ENCODE results near the gene PGAM2.

PGAM2 gene

DNA sequence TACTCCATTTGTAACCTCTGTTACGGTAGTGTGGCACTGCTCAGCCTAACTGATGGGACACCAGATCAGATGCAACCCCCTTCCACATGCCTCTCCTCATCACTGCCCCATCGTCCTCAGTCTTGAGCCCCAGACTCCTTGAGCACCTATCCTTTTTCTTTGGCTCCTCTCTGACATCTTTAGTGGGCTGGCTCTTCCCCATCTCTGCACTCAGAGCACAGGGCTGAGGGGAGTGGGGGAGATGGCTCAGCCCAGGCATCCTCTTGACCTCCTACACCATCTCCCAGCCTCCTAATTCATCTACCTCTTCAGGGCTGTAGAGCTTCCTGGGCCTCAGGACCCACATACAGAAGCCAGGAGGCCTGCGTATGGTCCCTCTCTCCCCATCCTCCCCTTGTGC lies 18.4 kb upstream of the PGAM2 start:
- no peak for TF ChIP-seq GATA2 (IDR thresholded peaks at IDR 0.05; ENCODE audit: low read depth, low read length)
- no peak for TF ChIP-seq GATA3 (IDR thresholded peaks at IDR 0.05; ENCODE audit: low read depth, low read length)

DNA sequence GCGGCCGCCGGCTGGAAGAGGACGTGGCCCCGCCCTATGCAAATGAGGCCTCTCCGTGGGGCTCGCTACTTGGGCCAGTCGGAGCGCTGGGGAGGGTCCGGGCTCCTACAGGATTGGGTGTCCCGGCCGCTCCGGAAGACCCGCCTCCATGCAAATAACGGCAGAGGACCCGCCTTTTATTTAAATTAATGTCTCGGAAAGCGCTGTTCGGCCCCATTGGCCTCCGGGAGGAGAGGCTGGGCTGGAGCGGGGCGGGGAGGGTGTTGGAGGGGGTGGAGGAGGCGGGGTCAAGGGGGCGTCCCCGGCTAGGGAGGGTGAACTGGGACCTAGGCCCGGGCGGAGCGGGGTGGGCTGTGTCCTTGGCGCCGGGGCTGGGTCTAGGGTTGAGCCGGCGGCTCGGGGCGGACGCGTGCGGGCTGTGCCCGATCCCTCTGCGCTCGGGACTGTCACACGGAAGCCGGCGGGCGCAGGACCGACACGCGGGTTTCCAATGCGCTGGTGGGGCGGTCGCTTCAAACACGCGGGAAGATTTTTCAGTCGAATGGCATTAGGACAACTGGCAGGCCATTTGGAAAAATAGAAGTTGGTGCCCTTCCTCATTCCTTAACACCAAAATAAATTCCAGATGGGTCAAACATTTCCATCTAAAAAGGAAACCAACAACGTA lies 17.3 kb upstream of the PGAM2 start:
- TF ChIP-seq GATA3 (IDR thresholded peaks at IDR 0.05; ENCODE audit: low read depth, low read length) = no peak
- TF ChIP-seq GATA2 (IDR thresholded peaks at IDR 0.05; ENCODE audit: low read depth, low read length) = no peak

DNA sequence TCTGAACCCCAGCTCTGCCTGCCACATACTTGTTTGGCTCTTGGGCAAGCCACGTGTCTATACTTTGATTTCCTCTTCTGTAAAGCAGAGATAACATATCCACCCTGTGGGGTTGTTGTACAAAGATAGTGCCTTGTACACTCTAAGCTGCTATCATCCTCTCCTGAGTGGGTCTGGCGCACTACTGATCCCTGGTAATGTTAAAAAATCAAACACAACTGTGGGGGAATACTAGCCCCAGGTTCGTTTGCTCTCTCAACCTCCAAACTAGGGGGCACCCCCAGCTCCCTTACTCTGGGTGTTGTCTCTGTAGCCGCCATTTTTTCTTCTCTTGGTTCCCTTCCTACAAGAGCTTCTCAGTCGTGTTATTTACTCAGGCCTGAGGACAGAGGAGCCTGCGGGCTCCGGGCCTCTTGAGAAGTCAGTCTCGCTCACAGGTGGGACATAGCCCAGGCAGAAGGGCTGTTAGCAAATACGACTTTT lies 15.9 kb upstream of the PGAM2 start:
- TF ChIP-seq GATA2 (IDR thresholded peaks at IDR 0.05; ENCODE audit: low read depth, low read length) = no peak

DNA sequence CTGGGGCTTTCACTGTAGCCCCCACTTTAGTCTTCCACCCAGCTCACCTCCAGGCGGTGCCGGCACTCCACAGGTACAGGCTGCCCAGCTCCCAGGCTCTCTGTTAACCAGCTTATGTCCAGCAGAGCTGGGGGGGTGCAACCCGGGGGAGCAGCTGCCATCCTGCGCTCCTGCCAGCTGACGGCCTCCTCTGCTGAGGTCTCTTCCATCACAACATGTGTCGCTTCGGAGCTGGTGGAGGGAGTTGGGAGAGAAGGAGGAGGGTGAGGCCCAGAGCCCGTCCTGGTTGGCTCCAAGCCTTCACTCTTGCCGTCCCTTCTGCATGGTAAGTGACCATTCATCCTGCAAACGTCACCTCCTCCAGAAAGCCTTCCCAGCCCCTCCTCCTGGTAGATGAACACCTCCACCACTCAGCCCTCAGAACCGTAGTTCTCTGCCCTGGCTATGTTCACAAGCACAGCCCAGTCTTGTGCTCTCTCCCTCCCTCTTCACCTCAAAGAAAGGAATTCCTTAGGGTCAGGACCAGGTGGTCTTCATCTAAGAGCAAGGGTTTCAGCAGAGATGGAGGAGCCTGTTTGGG lies 15.4 kb upstream of the PGAM2 start:
- TF ChIP-seq GATA2 (IDR thresholded peaks at IDR 0.05; ENCODE audit: low read depth, low read length) (no peak), GATA3 (IDR thresholded peaks at IDR 0.05; ENCODE audit: low read depth, low read length) (no peak)

DNA sequence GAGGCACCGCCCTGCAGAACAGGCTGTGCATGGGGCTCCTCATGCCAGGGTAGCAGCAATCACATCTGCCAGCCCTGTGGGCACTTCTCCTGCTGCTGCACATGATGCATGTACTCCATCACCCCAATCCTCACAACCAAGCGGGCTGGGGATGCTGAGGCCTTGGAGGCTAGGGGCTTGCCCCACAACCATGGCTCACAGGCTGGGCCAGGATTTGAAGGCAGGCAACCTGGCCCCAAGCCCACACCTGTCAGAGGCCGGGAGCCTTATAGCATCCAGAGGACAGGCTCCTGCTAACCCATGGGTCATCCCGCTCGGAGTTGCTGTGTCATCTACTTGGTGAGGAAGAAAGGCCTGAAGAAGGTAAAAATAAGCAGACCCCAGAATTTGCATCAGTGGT lies 14.8 kb upstream of the PGAM2 start:
- TF ChIP-seq GATA3 (IDR thresholded peaks at IDR 0.05; ENCODE audit: low read depth, low read length) (no peak), GATA2 (IDR thresholded peaks at IDR 0.05; ENCODE audit: low read depth, low read length) (no peak)

DNA sequence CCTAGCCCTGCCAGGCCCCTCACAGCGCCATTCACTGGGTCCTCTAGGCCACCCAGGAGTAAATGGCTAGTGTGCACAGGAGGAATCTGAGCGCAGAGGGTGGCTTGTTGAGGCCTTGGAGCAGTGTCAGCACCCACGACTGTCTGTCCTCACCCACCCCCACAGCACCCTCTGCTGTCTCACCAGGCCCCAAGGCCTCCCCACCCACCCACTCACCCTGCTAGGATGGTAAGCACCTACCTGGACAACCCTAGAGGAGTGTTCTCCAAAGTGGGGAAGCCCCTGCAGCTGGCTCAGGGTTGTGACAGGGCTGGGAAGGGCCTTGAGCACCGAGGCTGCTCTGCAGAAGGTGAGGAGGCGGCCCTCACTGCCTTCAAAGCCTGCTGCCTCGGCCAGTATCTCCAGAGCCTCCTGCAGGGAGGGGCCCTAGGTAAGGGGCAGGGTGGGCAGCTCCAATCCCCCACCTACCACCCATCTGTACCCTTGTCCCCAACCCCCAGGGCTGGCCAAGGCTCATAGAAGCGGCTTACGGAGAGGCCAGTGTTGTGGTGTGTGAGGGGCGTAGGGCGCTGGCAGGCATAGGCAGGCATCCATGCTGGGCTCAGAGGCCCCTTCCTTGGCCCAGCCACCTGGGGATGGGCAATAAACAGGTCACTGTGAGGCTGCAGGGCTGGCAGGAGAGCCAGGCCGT lies 14.1 kb upstream of the PGAM2 start:
- no peak for TF ChIP-seq GATA2 (IDR thresholded peaks at IDR 0.05; ENCODE audit: low read depth, low read length)
- TF ChIP-seq GATA3 (IDR thresholded peaks at IDR 0.05; ENCODE audit: low read depth, low read length) = no peak

DNA sequence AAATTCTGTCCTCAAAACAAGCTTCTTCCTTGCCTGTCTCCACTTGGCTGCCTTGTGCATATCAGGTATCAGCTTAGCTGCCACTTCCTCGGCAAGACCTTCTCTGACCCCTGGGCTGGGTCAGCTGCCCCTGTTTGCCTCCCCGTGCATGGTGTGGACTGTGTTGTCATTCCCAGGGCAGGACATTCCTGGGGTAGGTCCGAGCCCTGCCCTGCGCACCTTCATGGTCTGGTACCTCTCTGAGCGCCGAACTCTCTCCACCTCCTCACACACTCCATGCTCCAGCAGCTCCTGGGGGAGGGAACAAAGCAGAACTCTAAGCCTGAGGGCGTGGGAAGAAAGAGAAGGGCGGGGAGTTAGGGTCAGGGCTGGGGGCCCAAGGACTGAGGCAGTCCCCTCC lies 13.2 kb upstream of the PGAM2 start:
- TF ChIP-seq GATA3 (IDR thresholded peaks at IDR 0.05; ENCODE audit: low read depth, low read length) = no peak
- TF ChIP-seq GATA2 (IDR thresholded peaks at IDR 0.05; ENCODE audit: low read depth, low read length) = no peak

DNA sequence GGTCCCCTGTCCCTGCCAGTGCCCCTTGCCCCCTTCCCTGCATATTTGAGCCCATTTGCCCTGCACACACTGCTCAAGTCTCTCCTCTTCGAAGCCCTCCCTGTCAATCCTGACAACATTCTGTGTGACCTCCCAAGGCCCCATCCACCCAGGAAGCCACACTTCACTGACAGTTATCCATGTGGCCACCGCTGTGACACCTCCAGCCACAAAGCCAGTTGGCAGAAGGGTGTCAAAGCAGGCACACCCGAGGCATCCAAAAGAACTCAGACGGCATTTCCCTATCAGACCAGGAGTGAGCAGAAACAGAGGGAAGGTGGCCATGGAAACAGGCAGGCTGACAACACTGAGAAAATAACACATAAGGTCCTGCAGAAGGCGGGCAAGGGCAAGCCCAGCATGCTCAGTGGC lies 12.3 kb upstream of the PGAM2 start:
- TF ChIP-seq GATA3 (IDR thresholded peaks at IDR 0.05; ENCODE audit: low read depth, low read length) (no peak), GATA2 (IDR thresholded peaks at IDR 0.05; ENCODE audit: low read depth, low read length) (no peak)

DNA sequence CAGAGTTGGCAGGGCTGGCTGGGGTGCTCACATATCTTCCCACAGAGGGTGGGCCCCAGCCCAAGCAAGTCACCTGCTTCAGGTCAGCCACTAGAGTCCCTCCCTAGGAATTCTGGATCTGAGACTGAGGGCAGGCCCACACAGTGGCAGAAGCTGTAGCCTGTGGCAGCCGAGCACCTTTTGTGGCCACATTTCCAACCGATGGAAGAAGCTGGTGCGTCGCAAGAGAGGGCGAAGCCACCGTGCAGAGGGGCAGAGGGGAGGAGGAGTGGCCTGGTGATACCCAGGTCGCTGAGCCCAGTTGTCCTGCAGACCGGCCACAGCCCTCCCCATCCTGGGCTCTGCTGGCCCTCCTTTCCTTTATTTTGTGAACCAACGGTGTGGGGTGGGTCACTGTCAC lies 11.7 kb upstream of the PGAM2 start:
- TF ChIP-seq GATA2 (IDR thresholded peaks at IDR 0.05; ENCODE audit: low read depth, low read length) = no peak
- TF ChIP-seq GATA3 (IDR thresholded peaks at IDR 0.05; ENCODE audit: low read depth, low read length) = no peak

DNA sequence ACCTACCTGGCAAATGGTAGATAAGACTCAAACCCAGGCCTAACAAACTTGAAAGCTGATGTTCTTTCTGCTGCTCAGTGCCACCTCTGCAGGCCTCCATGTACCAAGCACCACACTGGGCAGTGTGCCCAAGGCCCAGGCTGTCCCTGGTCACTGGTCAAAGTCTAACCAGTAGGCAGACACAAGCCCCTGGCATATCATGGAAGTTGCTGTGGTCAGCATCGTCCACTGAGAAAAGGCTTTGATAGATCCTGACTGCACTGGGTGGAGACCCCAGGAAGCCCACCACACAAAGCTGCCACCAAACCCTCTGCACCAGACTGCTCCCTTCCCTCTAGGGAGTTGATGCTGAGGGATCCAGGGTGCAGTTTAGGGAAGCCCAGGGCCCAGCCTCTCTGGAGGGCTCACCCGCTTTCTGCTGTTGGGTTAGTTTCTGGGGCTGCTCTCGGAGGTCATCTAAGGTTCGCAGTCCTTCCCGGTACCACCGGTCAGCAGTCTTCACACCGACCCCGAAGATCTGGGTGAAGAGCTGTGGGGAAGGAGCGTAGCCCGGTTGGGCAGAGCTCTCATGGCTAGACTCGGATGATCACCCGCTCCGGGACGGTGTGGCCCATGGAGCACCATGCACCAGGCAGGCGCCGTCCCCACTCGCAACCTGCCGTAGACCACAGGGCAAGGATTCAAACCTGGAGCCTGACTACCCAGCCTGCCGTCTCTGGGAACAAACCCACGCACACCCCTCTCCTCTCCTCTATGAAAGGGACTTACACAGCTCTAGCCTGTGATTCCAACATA lies 10.9 kb upstream of the PGAM2 start:
- no peak for TF ChIP-seq GATA3 (IDR thresholded peaks at IDR 0.05; ENCODE audit: low read depth, low read length)
- no peak for TF ChIP-seq GATA2 (IDR thresholded peaks at IDR 0.05; ENCODE audit: low read depth, low read length)

DNA sequence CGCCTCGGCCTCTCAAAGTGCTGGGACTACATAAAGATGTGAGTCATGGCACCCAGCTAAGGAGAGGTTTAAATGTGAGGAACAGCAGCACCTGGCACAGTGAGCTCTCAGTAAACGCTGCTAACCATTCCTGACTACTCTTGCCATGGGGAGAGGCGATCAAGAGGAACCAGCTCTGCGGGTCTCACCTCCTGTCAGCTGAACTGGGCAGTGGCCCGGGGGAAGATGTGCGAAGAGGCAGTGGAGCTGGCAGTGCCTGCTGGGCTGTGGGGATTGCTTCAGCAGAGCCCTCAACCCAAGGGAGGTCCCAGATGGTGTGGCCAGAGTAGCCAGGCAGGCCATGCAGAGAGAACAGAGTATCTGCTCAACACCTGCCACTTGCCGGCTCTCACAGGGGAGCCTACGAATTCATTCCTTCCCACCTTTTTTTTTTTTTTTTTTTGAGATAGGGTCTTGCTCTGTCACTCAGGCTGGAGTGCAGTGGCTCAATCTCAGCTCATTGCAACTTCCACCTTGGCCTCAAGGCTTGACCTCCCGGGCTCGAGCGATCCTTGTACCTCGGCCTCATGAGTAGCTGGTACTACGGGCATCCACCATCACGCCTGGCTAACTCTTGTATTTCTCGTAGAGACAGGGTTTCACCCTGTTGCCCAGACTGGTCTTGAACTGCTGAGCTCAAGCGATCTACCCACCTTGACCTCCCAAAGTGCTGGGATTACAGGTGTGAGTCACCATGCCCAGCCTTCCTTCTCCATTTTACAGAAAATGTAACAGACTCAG lies 10.1 kb upstream of the PGAM2 start:
- no peak for TF ChIP-seq GATA3 (IDR thresholded peaks at IDR 0.05; ENCODE audit: low read depth, low read length)
- TF ChIP-seq GATA2 (IDR thresholded peaks at IDR 0.05; ENCODE audit: low read depth, low read length) = no peak

DNA sequence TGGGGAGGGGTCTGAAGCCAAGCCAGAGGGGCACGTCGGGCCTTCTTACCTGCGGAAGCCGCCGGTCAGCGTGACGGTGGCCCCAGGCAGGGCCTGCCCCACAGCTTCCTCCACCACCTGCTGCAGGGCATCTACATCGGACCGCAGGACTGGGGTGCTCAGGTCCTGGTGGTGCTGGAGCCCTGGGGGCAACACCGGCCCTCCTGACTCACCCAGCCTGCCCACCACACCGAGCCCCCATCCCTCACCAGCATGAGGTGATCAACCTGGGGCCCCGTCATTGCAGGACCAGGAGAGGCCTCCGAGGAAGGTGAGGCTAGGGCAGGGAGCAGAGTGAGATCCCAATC lies 9.0 kb upstream of the PGAM2 start:
- TF ChIP-seq GATA3 (IDR thresholded peaks at IDR 0.05; ENCODE audit: low read depth, low read length) = no peak
- TF ChIP-seq GATA2 (IDR thresholded peaks at IDR 0.05; ENCODE audit: low read depth, low read length) = no peak

DNA sequence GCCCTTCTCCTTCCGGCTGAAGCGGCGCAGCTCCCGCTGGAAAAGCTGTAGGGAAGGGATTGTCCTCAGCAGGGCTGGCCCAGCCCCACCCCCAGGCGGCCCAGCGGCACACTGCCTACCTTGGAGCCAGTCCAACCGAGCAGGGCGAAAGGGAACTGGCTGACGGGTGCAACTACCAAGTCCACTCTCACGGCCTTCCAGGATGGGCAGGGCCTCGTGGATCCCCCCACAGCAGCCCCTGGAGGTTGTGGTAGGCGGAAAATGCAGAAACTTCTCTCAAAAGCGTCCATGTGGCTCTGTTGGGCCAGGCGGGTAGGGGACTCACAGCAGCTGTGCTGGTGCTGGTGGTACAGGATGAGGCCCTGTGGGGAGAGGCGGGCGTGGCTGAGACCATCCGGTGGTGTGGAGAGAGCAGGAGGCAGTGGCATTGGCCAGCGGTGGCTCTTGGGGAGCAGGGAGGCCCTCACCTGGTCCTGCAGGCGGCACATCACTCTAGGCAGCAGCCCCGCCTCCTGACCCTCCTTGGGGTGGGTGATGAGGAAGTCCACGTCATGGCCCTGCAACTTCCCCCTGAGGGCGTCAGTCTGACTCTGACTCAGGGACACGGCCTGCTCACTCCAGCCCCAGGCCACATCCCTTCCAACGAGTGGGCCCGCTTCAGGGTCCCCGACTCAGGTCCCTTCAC lies 8.4 kb upstream of the PGAM2 start:
- TF ChIP-seq GATA3 (IDR thresholded peaks at IDR 0.05; ENCODE audit: low read depth, low read length) (no peak), GATA2 (IDR thresholded peaks at IDR 0.05; ENCODE audit: low read depth, low read length) (no peak)
